HG03135 (cell line): Measurements from ENCODE around the gene RAPGEF3.

Experiments
- ATAC-seq: cut with Tn5 transposase; IDR thresholded peaks from one replicate; pipeline ENCODE4 v1.9.1; 2021; ENCODE audit warnings: mild to moderate bottlenecking, moderate library complexity; ENCODE audit not compliant: unreplicated experiment

RAPGEF3 gene, protein sequence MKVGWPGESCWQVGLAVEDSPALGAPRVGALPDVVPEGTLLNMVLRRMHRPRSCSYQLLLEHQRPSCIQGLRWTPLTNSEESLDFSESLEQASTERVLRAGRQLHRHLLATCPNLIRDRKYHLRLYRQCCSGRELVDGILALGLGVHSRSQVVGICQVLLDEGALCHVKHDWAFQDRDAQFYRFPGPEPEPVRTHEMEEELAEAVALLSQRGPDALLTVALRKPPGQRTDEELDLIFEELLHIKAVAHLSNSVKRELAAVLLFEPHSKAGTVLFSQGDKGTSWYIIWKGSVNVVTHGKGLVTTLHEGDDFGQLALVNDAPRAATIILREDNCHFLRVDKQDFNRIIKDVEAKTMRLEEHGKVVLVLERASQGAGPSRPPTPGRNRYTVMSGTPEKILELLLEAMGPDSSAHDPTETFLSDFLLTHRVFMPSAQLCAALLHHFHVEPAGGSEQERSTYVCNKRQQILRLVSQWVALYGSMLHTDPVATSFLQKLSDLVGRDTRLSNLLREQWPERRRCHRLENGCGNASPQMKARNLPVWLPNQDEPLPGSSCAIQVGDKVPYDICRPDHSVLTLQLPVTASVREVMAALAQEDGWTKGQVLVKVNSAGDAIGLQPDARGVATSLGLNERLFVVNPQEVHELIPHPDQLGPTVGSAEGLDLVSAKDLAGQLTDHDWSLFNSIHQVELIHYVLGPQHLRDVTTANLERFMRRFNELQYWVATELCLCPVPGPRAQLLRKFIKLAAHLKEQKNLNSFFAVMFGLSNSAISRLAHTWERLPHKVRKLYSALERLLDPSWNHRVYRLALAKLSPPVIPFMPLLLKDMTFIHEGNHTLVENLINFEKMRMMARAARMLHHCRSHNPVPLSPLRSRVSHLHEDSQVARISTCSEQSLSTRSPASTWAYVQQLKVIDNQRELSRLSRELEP

DNA sequence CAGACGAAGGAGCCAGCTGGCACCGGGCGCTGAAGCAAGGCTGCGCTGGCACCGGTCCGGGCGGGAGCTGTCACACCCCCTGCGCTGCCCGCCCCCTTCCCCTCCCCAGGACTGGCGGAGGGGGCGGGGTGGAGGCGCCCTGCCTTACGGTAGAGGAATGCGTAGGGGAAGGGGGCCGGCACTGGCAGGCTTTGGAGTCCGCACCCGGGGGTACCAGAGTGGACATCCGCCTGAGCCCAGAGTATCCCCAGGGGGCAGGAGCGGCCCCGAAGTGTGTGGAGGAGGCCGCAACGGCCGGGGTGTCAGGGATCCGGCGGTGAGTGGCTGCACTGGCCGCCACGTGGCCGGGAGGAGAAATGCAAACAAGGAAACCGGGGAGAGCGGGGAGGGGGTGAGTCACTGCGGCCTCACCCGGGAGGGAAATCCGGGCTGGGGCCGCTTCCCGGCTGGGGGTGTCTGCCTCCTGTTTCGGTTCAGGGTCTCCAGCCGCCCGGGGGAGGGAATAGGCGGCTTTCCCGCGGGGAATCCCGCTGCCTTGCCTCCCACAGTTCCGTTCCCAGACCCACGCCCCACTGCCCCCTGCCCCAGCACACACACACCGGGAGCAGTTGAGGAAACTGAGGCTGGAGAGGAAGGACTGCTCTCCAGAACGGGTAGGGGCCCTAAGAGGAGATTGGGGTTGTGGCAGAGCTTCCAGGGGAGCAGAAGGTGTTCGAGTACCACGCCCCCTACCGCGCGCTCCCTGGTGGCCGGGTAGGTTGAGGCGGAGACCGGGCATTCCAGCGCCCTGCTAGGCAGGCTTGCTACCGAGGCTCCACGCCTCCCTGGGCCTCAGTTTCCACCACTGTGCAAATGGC is at the start of gene RAPGEF3:
RAPGEF3 (minus strand) TSS at position 47 of the 857 bp plus-strand sequence. CDS start 324 bp downstream, outside the sequence.
- peak; percentile 49 for ATAC-seq

DNA sequence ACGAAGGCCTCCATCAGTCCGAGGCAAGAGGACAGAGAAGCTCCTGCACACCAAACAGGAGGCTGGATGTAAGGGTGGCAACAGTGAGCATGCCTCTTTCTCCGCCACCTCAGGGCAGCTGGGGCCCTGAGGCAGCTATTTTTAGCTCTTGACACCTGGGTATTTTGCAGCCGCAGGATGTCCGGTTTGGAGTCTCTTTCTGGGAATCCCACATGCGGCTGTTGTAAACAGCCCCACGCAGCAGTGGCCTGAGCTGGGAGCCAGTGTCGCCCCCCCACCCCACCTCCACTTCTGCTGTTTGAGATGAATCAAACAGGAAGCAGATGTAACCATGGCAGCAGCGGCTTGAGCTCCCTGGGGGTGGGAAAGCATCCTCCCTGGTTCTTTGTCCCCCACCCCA is 49.4 kb upstream of the RAPGEF3 start:
- peak; percentile 39 for ATAC-seq

DNA sequence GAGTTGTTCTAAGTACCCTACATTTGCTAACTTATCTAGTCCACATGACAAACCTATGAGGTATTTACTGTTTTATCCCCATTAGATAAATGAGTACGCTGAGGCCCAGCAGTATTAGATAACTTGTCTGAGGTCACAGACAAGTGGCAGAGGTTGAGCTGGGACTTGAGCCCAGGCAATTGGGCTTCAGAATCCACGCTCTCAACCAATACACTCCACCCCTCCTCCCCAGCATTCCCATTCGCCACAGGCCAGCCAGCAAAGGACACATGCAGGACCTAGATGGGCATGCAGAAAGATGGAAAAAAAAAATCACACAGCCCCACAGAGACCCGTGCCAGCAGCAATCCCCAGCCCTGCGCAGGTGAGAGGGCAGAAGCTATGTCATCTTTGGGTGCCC is 48.7 kb upstream of the RAPGEF3 start:
- no peak for ATAC-seq

DNA sequence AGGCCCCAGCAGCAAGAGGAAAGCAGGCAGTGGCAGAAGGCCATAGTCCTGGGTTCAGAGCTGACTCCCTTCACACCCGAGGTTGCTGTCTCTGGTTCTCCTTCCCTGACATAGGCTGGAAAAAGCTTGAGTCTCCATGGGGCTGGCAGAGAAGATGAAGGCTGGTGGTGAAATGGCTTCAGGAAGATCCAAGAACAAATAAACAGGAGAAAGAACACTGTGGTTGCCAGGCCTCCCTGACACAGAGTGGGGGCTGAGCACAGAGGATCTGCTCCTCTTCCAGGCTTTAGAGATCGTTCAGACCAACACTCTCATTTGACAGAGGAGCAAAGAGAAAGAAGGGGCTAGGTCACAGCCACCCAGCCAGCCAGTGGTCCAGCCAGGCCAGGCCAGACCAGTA is 46.7 kb upstream of the RAPGEF3 start:
- no peak for ATAC-seq

DNA sequence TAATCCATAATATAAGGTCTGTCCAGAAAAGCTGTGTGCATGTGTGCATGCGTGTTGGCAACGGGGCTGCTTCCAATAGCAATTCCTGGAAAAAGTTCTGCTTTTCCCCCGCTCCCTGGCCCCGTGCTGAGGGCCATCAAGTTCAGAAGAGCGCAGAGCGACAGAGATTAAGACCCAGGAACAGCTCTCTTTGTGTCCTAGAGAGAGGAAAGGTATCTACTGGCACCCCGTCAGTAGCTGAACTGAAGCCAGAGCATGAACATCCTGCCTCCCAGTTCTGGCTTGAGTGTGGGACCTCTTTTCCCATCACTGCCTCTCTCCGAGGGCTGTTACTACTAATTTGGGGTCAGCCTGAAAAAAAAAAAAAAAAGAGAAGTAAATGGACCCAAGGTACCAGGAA is 45.5 kb upstream of the RAPGEF3 start:
- ATAC-seq = no peak

DNA sequence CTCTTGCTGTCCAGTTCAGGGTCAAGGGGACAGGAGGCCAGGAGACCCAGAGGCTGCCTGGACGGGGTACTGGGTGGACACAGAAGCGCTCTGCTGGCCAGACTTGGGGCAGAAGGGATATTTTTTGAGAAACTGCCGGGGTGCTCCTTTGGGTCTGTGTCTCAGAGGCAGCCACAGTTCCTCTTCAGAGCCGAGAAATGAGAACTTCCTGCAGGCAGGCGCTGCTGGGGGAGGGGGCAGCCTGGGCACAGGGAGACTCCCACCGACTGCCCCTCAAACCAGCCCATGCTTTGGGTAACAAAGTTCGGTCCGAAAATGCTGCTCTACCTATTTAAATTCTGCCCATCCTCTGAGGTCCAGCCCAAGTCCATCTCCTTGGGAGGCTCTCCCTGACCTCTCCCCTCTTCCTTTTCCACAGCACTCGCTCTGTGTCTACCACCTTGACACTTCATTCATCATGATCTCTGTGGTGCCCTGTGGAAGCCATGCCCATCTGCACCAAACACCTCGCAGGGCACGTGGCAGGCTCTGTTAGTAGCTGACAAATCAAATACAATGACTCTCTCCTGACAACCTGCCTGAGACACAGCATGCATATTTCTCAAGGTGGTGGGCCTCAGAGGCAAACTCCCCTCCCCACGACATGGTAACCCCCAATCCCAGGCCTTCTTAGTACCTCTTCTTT is 44.7 kb upstream of the RAPGEF3 start:
- no peak for ATAC-seq

DNA sequence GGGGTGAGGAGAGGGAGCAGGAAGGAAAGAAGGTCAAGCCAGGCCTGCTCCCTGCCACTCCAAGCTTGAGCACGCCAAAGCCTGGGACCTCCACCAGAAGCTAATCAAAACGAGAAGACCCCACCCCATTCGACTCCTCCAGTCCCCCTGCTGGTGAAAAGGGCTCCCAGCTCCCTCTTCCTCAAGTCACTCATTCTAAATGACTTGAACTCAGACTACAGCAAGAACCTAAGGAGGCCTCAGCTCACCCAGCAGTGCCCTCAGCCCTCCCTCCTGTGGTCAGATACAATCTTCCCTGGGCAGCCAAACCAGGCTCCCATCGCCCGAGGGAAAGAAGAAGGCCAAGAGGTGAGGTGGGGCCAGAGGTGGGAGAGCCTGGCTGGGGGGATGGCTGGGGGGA is 43.6 kb upstream of the RAPGEF3 start:
- no peak for ATAC-seq

DNA sequence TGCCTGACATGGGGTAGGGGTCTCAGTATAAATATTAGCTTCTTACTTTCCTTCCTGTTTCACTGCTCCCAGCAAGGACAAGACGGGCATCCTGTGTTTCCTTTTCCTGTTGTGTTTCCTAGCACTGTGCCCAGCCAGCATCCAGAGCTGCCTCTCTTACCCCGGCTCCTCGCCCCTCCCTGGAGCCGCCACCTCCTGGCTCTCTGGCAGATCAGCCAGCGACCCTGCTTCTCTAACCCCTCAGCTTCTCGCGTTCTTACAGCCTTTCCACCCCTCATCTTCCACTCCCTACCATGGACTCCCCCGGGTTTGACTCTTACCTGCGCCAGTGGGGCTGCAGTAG is 43.2 kb upstream of the RAPGEF3 start:
- no peak for ATAC-seq

DNA sequence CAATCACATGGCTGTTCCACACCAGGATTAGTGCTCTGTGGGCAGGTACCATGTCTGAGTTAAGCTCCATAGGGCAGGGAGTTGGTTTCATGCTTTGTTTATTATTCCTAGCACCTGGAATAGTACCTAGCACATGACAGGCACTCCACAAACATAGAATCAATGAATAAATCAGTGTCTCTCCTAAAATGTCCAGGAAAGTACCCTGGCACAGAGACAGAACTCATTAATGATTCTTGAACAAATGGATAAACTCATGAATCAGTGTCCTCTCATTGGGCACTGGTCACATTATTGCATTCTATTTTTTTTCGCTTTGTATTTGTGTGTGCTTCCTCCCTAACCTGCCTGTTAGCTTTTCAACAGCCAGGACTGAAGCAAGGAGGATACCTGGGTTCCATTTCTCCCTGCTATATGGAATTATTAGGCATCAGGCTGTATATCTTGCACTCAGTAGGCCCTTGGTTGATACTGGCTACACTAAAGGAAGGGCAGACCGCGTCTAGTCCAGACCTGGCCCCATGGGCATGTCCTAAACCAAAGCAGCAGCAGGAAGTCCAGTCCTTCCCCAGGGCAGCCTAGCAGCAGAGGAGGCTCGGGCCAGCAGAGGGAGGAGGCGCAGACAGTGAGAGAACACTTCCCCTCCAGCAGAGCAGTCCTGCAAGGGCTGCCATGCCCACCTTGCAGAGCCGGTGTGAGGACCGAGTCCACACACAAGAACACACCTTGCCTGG is 42.7 kb upstream of the RAPGEF3 start:
- no peak for ATAC-seq

DNA sequence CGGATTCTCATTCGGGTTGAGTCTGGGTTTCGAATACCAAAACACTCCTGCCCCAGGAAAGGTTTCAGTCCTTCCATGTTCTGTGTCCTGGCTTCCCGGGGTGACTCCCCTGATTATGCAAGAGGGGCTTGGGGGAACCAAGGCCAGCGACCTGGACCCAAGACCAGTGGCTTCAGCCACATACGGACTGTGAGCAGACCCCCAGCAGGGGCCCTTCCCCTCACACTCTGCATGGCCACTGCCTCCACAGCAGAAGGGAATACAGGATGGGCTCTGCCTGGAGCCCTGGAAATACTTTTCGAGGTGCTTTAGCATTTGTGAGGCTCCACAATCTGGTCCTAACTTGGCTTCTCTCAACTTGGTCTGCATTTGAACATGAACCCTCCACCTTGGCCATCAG is 41.9 kb upstream of the RAPGEF3 start:
- ATAC-seq = no peak

DNA sequence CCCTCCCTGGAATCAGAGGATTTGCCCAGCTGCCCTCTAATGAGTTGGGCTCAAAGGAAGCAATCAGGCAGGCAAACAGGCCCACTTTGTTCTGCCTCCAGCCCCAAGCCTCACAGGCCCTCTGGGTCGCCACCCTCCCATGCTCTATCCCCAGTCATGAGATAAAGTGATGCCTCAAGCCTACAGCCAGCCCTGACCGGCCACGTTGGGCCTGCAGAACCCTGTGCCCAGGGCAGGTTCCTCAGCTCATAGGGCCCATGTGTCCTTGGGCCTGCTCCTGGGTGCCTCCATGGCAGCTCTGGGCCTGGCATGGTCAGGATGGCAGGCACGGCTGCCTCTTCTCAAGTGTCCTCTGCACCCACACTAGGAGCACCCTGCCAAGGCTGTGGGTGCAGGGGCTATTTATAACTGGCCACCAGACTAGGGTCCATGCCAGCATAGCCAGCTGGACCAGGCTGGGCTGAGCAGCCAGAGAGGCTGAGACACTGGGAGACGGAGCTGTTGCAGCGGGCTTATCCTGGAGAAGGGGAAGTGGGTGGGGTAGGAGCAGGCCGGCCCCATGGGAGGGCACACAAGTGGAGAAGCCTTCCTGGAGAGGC is 40.8 kb upstream of the RAPGEF3 start:
- no peak for ATAC-seq

DNA sequence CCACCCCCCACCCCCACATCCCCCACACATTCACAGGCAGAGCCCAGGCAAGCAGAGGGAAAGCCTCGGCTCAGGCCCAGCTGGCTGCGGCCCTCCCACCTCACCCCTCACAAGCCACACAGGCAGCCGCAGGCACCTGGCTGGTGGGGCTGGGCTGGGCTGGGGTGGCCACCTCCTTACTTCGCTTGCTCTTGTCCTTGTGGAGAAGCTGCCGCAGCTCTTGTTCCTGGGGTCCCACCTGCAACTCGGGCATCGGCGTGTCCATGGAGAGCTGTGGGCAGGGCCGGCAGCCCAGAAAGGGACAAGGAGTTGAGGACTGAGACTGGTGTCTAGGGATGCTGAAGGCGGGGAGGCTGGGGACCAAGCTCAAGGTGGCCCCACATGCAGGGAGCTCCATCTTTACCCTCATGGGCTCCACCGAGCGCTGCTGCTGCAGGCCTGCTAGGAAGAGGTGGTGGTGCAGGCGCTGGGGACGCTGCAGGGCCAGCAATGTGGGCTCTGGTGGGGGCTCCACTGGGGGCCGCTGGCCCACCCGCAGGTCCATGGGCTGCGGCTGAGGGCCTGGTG is 39.8 kb upstream of the RAPGEF3 start:
- no peak for ATAC-seq

DNA sequence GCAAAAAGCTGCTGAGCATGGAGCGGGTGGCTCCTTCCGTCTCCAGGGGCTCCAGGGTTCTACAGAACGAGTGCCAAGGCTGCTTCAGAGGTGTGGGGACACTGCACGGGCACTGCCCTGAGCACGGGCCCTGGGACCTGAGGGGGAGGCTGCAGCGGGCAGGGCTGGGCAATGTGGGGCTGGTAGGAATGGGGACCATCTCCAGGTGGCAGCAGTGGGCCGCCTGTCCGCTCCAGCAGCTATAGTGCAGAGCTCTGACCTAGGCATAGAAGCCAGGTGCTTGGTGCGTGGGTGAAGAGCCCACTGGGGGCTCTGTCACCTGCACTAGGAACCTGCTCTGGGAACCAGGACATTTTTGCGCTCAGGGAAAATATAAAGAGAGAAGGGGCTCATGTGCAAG is 38.8 kb upstream of the RAPGEF3 start:
- no peak for ATAC-seq

DNA sequence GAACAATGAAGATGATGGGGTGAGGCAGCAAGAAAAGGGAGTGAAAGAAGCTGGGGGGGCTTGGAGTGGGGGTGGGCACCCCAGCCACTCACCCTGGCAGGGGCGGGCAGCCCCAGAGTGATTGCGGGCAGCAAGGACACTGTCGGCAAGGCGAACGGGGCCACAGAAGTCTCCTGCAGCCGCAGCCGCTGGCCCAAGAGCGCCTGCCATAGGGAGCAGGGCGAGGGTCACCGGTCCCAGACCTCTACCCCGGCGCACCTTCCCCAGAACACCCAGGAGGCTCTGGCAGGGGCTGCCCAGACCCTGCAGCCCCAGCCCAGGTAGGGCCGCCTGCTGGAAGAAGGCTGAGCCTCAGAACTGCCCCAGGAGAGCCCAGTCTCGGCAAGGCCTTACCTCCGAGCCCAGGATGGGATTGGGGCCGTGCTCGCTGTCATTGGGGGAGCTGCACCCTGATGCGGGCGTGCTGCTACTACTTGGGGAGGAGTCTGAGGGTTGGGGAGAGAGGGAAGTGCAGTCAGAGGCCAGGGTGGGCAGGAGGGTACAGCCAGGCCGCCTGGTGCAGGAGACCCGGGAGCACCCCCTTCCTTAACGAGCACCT is 37.2 kb upstream of the RAPGEF3 start:
- no peak for ATAC-seq

DNA sequence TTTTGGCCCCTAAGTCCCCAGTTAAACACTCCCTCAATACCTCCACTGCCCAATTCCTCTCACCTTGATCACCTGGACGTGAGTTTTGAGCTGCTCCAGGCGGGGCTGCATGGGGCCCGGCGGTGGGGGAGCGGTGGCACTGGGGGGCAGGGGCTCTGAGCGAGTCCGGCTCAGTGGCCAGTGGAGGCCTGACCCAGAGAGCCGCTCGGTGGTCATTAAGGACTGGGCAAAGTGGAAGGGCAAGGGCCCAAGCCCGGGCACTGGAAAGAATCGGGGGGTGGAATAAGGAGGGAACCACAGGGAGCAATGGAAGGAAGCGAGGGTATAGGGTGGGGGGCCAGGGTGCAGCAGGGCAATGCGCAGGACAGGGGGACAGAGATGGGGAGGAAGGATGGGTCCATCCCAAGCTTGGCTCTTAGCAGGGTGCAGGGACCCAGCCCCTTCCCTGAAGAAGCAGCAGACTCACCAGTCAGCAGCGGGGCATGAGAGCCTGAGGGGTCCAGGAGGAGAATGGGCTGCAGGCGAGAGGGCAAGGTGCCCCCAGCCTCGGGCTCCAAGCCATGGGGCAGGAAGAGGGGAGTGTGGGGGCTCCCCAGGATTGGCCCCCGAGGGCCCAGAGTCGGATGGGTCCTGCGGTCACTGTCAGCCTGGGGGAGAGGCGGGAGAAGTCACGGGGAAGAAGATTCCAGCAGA is 36.6 kb upstream of the RAPGEF3 start:
- ATAC-seq = no peak

DNA sequence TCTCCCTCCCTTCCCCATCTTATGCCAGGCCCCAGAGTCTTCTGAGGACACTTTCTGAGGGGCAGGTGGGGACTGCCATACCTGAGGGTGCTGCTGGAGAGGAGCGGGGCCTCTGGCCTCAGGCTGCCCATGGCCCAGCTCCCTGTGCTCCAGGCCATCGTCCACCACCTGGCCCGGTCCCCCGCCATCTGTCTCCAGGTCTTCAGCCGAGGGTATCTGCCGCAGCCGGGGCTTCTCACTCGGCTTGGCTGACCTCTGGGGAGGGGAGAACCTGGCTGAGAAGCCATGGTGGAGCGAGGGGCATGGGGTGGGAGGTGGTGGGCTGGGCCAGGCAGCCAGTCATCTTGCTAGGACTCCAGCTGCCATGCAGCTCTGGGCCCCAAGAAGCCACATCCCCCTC is 36.0 kb upstream of the RAPGEF3 start:
- ATAC-seq = no peak

DNA sequence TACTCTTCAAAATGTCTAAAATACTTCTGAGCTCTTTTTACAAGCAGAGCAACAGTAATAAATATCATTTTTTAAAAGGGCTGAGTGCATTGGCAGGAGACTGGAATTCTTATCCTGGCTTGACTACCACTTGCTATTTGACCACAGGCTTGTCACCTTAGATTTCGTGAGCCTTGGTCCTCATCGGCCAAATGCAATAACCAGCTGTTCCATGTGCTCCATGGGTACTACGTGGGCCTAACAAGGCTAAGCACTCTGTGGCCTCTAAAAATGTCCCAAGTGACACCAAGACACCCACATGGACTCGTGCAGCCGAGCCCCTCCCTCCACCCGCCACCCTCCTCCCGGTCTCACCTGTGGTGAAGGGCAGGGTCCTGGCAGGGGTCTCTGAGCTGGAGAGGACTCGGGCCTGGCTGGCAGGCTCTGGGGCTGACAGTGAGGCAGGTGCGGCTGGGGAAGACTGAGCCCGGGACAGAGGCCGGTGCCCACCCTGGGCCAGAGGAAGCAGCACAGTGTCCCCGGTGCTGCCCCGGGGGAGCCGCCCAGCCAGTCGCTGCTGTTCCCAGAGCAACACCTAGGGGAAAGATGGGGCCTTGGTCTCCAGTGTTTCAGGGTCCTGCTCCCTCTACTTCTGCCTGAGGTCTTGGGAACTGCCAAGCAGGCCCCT is 34.5 kb upstream of the RAPGEF3 start:
- ATAC-seq = no peak

DNA sequence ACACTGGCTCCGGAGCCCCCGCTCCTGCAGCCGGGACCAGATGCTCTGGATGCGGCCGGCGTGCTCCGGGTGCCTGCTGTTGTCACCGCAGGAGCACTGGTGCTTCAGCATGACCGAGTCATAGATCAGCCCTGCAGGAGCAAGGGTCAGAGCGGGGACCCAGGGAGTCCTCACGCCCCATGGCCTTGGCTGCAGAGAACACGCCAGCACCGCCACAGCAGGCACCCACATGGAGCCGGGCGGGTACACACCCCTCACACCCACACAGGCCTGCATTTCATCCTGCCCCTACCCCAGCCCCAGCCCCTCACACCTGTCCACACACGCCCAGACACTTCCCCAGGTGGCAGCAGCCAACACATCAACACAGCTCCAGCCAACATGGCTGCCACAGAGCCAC is 33.2 kb upstream of the RAPGEF3 start:
- ATAC-seq = no peak
